NCI-H446 treated with DMSO at 0.1 percent for 48 hours (cell line): ENCODE measurements around the gene OVCA2.
A peak's percentile ranks its signal among the peaks of the same experiment; 100 is the strongest.

ENCODE experiments used
- DNase-seq: peaks from one replicate; lab custom pipeline; 2025; lab: John Stamatoyannopoulos, UW

OVCA2 gene

DNA sequence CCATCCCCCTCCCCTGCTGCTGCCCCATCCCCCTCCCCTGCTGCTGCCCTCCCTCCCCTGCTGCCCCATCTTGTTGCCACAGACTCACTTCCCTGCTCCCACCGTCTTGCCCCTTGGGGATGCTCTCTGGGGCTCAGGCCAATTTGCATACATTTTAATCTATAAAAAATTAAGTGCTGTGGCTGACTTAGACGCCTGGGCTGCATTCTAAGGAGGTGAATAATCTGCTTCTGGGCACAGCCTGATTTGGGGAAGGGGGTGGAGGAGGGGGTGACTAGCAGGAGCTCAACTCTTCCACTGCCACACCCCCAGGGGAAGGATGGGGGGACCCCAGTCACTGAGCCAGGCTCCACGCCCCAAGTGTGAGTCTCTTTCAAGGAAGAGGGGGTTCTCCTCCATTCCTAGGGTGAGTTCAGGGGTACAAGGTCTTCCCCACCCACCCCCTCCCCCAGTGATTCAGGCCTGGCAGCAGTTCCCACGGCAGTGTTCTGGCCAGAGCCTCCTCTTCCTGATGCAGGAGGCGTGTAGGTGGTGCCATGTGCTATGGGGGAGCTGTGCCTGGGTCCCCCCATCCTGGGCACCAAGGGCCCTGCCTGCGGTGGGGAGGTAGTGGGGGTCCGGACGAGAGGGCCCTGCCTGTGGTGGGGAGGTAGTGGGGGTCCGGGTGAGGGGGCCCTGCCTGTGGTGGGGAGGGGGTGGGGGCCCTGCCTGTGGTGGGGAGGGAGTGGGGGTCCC is 6.8 kb upstream of the OVCA2 start:
- no peak for DNase-seq

DNA sequence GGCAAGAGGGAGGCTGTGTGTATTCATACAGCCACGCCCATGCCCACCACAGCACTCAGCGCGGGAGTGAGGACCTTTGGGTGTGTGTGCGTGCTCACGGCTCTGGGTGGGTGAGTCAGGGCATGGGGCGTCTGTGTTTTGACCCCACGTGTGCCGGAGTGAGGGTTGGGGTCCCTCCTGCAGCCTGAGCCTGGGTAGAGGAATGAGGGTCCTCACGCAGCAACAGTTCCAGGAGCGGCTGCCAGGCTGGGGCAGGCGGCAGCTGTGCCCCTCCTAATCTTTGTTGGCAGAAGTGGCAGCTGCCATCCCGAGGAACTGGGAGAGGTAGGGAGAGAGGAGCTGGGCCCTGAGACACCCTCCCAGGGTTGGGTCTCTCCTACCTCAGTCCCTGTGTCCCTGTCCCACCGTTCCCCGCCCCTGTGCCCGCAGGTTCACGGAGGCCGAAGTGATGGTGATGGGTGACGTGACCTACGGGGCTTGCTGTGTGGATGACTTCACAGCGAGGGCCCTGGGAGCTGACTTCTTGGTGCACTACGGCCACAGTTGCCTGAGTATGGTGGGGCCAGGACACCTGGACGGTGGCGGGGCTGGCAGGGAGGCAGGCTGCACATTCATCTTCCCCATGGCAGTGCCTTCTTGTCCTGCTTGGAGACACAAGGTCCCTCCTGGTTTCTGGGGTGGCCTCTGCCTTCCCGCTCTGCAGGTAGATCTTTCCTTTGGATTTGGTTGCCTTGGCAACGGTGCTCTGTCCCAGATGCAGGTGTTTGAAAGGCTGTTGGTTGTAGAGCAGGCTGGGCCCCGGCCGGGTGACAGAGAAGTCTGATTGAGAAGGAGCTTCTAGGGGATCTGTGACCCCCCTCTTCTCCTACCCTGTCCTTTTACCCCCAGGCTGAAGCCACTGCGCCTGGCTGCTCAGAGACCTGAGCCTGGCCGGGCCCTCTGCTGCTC is 6.0 kb upstream of the OVCA2 start:
- no peak for DNase-seq

DNA sequence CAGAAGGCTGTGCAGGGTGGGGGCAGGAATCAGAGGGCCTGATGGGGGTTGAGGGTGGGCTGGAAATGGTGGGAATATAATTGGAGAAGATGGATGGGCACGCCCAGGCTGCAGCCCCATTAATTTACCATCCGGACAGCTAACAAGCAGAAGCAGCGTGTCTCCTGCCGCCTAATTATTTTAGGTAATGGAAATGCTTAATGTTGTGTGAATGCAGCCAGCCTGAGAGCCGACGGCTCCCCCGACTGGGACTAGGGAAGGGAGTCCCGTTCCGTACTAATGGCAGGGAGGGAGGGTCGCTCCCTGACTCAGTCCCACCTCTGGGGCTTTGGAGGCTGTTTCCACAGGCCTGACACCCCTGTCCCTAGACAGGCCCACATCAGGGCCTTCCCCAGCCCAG is 4.7 kb upstream of the OVCA2 start:
- no peak for DNase-seq

DNA sequence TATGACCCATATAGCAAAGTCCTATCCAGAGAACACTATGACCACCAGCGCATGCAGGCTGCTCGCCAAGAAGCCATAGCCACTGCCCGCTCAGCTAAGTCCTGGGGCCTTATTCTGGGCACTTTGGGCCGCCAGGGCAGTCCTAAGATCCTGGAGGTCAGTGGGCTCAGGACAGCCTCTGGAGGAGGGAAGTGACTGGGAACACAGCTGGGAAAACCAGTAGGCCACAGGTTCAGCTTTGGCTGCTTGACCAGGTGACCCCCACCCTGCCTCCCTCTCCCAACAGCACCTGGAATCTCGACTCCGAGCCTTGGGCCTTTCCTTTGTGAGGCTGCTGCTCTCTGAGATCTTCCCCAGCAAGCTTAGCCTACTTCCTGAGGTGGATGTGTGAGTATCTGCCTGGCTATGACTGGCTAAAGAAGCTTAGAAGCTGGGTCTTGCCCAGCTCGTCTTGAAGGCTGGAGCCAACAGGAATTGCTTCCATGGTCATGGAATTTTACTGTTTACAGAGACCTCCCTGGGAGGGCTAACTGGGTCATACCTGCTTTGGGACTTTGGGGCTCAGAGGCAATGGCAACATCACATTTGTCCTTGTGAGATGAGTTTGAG is 1.5 kb upstream of the OVCA2 start:
- no peak for DNase-seq

DNA sequence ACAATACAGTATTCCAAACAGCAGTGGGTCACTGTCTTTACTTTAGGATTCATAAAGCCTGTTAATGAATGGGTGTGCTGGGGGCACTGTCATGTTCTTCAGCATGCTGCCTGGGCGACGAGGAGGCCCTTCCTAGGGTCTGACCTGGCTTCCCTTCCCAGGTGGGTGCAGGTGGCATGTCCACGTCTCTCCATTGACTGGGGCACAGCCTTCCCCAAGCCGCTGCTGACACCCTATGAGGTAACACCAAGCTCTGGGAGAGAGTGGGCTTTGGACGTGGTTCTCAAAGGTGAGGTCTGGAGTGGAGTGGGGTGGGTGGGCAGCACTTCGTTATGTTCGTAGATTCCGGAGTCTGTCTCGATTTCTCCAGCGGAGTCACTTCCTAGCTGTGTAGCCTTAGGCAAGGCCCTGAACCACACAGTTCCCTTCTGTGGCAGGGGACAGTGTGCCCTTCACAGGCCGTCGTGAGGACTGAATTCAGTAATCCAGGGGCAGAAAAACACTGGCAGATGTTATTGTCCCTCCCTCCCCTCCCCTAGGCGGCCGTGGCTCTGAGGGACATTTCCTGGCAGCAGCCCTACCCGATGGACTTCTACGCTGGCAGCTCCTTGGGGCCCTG is 771 bp upstream of the OVCA2 start:
- no peak for DNase-seq

DNA sequence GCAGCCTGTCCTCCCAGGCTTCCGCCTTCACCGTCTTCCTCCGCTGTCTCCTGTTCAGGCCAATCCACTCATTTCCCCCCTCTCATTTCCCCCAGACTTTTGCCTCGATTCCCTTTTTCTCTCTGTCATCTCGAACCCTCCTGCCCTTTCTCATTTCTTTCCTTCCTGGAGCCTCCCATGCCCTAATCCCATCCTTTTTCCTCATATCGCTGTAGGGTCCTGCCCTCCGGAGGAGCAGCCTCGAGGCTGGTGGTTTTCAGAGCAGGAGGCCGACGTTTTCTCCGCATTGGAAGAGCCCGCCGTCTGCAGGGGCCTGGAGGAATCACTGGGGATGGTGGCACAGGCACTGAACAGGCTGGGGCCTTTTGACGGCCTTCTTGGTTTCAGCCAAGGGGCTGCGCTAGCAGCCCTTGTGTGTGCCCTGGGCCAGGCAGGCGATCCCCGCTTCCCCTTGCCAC is 597 bp downstream of the OVCA2 start:
- DNase-seq: no peak

DNA sequence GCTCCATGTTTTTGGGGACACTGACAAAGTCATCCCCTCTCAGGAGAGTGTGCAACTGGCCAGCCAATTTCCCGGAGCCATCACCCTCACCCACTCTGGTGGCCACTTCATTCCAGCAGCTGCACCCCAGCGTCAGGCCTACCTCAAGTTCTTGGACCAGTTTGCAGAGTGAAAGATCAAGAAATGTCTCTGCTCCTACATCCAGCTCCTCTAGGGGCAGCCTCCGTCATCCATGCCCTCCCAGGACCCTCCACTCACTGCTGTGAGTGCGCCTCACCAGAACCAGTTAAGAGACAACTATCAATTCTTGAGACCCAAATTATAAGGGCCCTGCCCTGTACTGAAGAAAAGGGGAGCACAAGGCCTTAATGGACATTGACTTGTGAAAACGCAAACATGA is 1.1 kb downstream of the OVCA2 start:
- no peak for DNase-seq

DNA sequence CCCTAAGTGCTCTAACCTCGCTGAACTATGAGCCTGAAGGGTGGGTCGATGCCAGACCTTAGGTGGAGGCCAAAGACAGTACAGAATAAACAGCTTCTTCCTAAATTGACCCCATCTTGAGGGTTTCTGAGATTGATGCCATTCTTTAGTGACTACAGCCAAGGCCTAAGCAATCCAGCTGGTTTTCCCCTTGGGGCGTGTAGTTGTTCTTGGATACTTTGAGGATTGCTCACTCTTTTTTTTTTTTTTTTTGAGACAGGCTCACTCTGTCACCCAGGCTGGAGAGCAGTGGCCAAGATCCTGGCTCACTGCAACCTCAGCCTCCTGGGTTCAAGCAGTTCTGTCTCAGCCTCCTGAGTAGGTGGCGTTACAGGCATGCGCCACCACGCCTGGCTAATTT is 2.0 kb downstream of the OVCA2 start:
- DNase-seq: no peak

DNA sequence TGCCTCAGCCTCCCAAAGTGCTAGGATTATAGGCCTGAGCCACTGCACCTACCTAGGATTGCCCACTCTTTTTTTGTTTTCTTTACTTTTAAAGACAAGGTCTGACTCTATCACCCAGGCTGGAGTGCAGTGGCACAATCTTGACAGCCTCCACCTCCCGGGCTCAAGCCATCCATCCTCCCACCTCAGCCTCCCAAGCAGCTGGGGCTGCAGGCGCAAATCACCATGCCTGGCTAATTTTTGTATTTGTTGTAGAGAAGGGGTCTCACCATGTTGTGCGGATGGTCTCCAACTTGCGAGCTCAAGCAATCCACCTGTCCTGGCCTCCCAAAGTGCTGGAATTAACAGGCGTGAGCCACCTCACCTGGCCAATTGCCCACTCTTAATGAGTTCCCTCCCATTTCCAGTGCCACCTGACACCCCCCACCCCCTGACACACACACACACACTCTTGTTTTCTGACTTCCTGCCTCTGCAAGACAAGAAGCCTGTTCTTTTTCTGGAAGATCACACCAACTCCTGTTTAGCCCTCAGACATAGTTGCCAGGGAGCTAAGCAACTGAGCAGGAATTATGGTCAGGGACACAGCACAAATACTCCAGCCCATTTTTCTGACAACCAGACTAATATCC is 2.6 kb downstream of the OVCA2 start:
- DNase-seq: no peak

DNA sequence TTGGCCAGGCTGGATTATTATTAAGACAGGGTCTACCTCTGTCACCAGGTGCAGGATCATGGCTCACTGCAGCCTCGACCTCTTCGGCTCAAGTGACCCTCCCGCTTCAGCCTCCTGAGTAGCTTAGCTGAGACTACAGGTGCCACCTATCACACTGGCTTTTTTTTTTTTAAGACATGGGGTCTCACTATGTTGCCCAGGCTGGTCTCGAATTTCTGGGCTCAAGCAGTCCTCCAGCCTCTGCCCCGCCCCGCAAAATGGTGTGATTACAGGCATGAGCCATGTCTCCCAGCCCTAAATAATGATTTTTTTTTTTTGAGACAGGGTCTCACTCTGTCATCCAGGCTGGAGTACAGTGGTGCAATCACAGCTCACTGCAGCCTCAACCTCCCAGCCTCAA is 5.8 kb downstream of the OVCA2 start:
- DNase-seq: no peak

DNA sequence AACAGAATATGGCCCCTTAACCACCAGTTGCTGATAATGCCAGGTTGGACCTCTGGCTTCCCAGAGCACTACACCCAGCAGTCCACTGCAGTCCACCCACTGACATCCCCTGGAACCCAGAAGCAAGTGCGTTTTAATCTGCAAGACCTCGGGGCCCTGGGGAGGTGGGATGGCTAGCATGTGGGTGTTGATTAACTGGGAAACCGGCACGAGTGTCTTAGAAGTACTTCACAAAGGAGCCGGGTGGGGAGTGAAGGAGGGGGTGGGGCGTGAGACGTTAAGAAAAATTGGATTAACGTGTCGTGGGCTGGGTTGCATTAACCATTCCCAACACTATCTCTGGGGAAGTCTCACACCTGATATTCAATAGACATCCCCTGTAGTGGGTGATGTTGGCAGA is 7.0 kb downstream of the OVCA2 start:
- no peak for DNase-seq

DNA sequence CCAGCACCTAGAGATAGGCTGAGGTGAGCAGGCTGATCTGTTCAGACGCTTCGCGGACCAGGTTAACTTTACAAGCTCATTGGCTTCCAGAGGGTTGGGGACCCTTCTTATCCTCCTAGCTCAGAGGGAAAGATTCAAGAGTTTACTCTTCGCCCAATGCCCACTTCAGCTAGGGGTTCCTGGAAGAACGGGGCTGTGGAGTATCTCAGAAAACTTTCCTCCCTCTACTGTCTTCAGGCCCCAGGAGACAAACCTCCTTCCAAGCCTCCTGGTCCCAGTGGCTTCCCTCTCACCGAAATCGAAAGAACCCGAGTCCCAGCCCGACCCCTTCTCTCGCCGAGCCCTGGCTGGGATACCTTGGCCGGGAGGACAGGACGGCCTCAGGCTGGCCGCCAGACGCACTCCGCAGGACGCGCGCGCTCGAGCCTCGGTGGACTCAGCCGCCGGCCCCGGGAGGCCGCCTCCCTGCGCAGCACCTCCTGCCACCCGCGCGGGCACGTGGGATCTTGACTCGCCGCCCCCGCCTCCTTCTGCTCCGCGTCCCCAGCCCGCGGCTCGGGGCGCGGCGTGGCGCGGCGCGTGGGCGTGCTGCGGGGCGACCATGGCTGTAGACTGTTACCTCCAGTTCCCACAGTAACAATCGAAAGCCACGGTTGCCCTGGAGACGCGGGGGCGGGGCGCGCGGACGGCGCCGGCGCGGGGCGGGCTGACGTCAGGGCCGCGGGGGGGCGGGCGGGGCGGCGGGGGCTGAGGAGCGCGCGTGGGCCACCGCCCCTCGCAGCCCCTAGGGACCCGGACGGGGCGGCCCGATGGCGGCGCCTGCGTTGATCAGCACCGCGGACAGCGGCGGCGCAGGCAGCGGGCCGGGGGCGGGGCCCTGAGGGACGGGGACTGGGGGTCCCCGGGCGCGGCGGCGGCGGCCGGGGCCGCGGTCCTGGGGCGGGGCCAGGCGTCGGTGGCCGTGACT is 7.8 kb downstream of the OVCA2 start:
- DNase-seq: peak; percentile 34

DNA sequence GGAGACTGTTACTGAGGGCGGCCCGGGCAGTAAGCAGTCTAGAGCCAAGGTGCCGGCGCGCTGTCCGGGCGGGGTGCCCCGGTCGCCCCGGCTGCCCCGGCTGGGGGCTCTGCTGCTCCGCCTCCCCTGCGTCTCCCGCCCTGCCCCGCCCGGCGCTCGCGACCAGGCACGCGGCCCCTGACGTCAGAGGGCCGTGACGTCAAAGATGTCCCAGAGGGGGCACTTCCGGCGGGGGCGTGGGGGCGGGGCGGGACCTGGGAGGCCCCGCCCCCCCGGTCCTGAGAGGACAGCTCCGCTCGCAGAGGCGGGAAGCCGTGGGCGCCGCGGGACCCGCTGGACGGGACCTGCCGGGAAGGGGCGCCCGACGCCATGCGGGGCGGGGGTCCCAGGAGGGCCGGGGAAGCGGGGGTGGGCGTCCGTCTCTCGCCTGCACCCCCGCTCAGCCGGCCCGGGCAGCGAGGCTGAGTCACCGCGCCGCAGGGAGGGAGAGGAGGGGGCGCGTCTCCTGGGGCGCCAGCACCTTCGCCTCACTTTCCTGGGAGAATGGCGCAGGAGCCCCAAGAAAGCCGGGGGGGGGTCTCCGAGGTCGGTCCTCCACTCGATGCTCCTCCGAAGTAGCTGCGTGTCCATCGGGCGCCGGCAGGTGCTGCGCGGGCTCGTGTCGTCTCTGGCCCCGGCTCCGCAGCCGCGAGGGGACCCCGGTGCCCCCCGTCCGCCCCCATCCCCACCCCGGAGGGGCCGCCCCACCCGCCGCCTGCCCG is 8.7 kb downstream of the OVCA2 start:
- peak; percentile 41 for DNase-seq

DNA sequence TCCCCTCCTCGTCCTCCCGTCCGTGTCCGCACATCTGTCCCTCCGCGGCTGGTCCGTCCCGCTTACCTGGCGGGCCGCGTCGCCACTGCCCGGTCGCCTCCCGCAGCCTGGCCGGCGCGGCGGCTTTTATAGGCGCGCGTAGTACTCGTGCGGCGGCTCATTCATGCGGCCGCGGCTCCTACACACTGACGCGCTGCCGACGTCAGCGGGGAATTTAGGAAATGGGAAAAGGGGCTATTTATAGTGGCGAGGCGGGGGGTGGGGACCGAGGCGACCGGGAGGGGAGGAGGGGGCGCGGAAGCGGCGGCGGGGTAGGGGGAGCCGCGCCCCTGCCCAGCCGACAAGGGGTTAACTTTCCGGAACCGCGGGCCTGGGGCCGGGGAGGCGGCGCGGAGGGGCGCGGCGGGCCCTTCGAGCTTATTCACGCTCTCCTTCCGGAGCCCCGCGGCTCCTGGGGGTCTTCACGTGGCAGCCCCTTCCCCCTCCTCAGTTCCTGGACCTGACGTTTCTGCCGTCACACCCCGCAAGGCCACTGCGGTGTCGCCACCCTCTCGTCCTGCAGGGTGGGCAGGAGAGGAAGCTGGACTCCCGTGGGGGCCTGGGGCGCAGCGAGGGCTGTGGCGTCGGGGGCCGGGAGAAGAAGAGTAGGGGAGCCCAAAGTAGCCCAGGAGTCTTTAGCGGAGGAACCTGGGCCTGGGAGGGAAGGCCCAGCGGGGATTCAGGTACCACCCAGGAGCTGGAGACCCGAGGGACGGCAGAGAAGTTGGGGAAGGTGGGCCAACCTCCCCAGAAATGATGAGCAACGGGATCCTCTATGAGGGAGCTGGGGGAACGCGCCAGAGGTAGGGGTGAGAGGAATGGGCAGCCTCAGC is 9.5 kb downstream of the OVCA2 start:
- no peak for DNase-seq

DNA sequence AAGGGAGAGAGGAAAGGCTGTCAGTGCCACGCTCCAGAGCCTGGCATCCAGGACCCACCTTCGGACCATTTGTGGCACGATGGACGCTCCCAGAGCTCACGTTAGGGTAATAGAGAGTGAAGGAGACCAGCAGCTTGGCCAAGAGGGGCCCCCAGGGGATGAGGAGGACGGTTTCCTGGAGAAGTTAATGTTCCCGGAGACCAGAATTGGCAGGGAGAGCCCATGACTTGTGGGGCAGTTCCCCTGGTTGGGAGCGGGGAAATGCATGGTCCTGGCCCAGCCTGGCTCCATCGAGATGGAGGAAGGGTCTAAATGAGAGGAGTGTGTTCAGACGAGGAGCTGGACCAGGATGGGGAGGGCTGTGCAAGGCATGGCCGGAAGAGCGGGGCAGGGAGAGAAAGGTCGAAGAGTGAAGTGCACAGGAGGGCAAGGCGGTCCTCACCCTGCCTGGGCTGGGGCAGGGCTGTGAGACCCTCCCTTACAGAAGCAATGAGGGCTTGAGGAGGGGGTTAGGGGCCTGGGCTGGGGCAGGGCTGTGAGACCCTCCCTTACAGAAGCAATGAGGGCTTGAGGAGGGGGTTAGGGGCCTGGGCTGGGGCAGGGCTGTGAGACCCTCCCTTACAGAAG is 10.2 kb downstream of the OVCA2 start:
- no peak for DNase-seq

DNA sequence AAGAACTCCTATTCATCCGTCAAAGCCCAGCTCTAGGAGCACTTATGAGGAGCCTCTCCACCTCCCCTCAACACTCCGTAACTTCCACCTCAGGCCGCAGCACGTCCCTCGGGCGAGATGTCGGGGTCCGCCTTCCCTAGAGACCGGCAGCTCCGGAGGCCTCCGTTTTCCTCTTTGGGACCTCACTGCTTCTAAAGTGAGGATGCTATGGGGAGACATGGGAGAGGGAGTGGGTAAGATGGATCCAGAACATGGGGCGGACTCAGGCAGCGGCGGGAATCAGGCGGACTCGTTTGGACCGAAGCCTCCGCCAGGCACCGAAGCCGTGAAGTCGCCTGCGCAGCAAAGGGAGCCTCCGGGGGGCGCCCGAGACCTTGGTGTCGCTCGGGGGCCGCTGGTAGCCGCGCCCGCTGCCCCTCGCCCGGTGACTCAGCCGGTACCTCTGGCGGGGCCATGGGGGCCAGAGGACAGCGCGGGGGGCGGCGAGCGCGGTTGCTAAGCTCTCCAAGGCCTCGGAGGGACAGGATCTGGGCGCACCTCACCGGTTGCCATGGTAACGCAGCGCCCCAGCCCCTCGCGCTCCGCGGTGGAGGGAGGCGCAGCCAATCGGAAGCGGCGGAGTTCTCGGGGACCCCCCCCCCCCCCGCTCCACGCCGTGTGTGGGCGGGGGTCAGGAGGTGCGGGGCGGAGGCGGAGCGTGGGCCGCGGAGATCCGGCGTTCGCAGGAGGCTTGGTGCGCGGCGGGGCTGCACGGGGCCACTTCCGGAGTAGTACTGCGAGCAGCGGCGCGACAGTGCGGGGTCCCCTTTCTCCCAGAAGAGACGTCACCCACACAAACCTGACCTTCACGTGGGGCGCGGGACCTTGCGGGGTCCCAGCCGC is 11.8 kb downstream of the OVCA2 start:
- no peak for DNase-seq

DNA sequence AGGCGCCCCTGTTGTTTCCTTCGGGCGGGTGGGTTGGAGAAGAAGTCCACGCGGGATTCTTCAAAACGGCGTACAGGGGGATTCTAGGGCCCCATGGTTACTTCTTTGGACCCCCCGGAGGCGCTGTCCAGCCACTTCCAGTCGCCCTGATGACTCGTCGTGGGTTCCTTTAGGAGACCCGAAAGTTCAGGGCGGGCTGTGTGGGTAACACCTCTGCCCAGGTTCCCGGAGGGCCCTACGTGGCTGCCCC is 12.4 kb downstream of the OVCA2 start:
- DNase-seq: no peak
